Kidney (tissue), 14 donors: ENCODE measurements around the gene MDM4. TPM values are rescaled to one million over a fixed set of nuclear protein-coding genes. Genes with fewer than 3 reads are reported as not detected.
A peak's percentile ranks its signal among the peaks of the same experiment; 100 is the strongest.

Experiments used
- DNase-seq, 5 donors: peaks; one replicate each; pipeline ENCODE4 v3.0.0-alpha.2; 2013 to 2020
- FAIRE-seq: peaks from 2 replicates; lab custom pipeline; 2012; peaks lifted over from hg19 to GRCh38; lab: Jason Lieb, UNC
- H3K27ac ChIP-seq, 2 donors: one replicate each; pipeline ENCODE4 v1.7.0; 2013; ENCODE audit warnings: low read depth in 2 of 2, low read length in 2 of 2, inconsistent platforms in 1 of 2
- H3K27me3 ChIP-seq: one replicate; pipeline ENCODE4 v1.7.1; 2013; ENCODE audit warnings: low read length, inconsistent platforms; ENCODE audit not compliant: control insufficient read depth, insufficient read depth
- H3K36me3 ChIP-seq, 3 donors: one replicate each; pipeline versions ENCODE4 v1.7.0 to v1.7.1; 2013; ENCODE audit warnings: low read length in 3 of 3, control low read depth in 1 of 3, inconsistent platforms in 1 of 3; ENCODE audit not compliant: insufficient read depth in 3 of 3, control insufficient read depth in 2 of 3
- H3K4me1 ChIP-seq, 3 donors: one replicate each; pipeline versions ENCODE4 v1.7.0 to v1.7.1; 2013; ENCODE audit warnings: low read length in 3 of 3, inconsistent platforms in 1 of 3, low read depth in 1 of 3; ENCODE audit not compliant: control insufficient read depth in 2 of 3, insufficient read depth in 2 of 3
- H3K4me3 ChIP-seq, 3 donors: one replicate each; pipeline versions ENCODE4 v1.7.0 to v1.8.1; 2013; ENCODE audit warnings: low read length in 3 of 3, control low read depth in 1 of 3, inconsistent platforms in 1 of 3
- H3K9ac ChIP-seq, 3 donors: one replicate each; pipeline versions ENCODE4 v1.7.0 to v1.7.1; 2013; ENCODE audit warnings: low read length in 3 of 3, control low read depth in 1 of 3, inconsistent platforms in 1 of 3
- H3K9me3 ChIP-seq, 3 donors: one replicate each; pipeline versions ENCODE4 v1.7.0 to v1.7.1; 2013; ENCODE audit warnings: low read length in 3 of 3, control low read depth in 1 of 3, inconsistent platforms in 1 of 3; ENCODE audit not compliant: control insufficient read depth in 2 of 3, insufficient read depth in 1 of 3
- CTCF ChIP-seq: IDR thresholded peaks from 3 replicates; pipeline ENCODE4 v1.5.1; 2012; ENCODE audit warnings: mild to moderate bottlenecking, moderate library complexity, borderline replicate concordance; ENCODE audit not compliant: insufficient read depth; ENCODE audit errors: extremely low read depth
- intact Hi-C: fragments of 100-400 bp; cut with DNase I; formaldehyde crosslinking; loops from one replicate; pipeline ENCODE4 v1.11.1; 2022
- polyA plus RNA-seq: library from polyadenylated mRNA; stranded (reverse); fragments of 350-450 nt; fragmentation: Illumina TruSeq; extraction: RNeasy Lipid Tissue Mini Kit (QIAGEN cat#74804); gene quantifications from one replicate; pipeline ENCODE4 v1.2.3, GENCODE V29; 2014; ENCODE audit warnings: low read depth, low replicate concordance; ENCODE audit not compliant: insufficient read depth
- total RNA-seq: library from RNA; stranded (reverse); fragmentation: NEBNext Ultra II Directional; extraction: Animal tissue kit (Norgen Biotek cat#: 25700); gene quantifications from one replicate; pipeline ENCODE4 v1.2.1, GENCODE V29; 2021
- donor health status: control.
- donor health status: control.
- donor health status: control.
- donor health status: control.
- donor health status: control.
- donor health status: DM: yes; HTN: yes; CAD: no.
- donor health status: Normal renal cell carcinoma (clear cell type).

MDM4 gene
- total and polyA plus RNA-seq, 2 donors from 2014 or later: 6.3 to 87.9 TPM

GRCh38 chr1:204577794-204578478 is 61.7 kb downstream of the MDM4 start:
- H3K27ac ChIP-seq: no peak overlapping the region
- intact Hi-C loops: no loop called here
- H3K4me1 ChIP-seq: no peaks in the 10 kb centered on the region
- FAIRE-seq: no peak
- no peaks in the 10 kb centered on the region for H3K36me3 ChIP-seq
- no peak for TF ChIP-seq CTCF
- no peak overlapping the region for H3K4me3 ChIP-seq
- no peaks in the 10 kb centered on the region for H3K9me3 ChIP-seq
- no peaks in the 10 kb centered on the region for H3K27me3 ChIP-seq
- DNase-seq: no peak
- H3K9ac ChIP-seq: no peak overlapping the region

- Histone ChIP-seq H3K27ac (no peak overlapping the region), H3K4me3 (peak overlapping the region in 2 of 3 donors; percentile 35 to 55), H3K36me3 (no peaks in the 10 kb centered on the region), H3K27me3 (no peaks in the 10 kb centered on the region), H3K9me3 (no peaks in the 10 kb centered on the region), H3K9ac (no peak overlapping the region), H3K4me1 (no peaks in the 10 kb centered on the region)
- no peak for TF ChIP-seq CTCF
- FAIRE-seq (no peak), DNase-seq (no peak)
- intact Hi-C loops: no loop called here
These were observed 62.9 kb downstream of the MDM4 start for GRCh38 chr1:204578867-204579664.

DNA sequence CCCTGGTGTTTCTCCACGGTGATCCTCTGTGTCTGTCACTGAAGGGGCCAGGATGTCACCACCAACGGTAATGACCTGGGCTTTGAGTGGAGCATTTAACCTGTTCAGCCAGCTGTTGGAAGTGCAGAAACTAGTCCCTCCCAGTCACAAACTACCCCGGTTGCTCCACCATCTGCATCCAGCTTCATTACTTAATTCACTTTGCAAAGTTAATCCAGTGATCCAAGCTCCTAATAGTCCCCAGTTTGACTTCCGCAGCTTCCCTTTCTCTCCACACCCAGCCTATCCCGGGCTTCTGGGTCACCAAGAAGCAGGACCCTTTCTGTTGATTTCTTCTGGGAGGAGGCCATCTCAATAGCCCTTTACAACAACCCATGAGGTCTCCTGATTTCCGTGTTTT is 63.5 kb downstream of the MDM4 start:
- no peaks in the 10 kb centered on the region for H3K36me3 ChIP-seq
- no peaks in the 10 kb centered on the region for H3K27me3 ChIP-seq
- H3K27ac ChIP-seq: no peak overlapping the region
- DNase-seq (no peak), FAIRE-seq (no peak)
- no peak overlapping the region for H3K9ac ChIP-seq
- intact Hi-C loops: no loop called here
- H3K4me3 ChIP-seq: no peak overlapping the region
- no peaks in the 10 kb centered on the region for H3K9me3 ChIP-seq
- TF ChIP-seq CTCF: no peak
- no peaks in the 10 kb centered on the region for H3K4me1 ChIP-seq
